Activated CD8-positive, alpha-beta T cell treated with anti-CD3 and anti-CD28 coated beads, Interleukin-2, amount 10 ng/mL, durations not matched to agents 7 days and 5 days (primary cell): ENCODE data around the gene SPEF1. TPM values are rescaled to one million over a fixed set of nuclear protein-coding genes. Genes with fewer than 3 reads are reported as not detected.
"Not testable (repeated sequence)": the region's sequence is repeated elsewhere in the genome, so short reads cannot be mapped to it uniquely, and the experiment has no call there.

ENCODE experiments used
- ATAC-seq: fragments of 150-1000 bp; cut with Tn5 transposase; one replicate; pipeline ENCODE4 v1.10.0; 2021; ENCODE audit warnings: moderate library complexity
- CTCF ChIA-PET: fragments of 350-600 bp; sonication (Branson Sonifier 250); formaldehyde crosslinking; loops from one replicate; lab custom pipeline; 2021; ENCODE audit warnings: antibody characterized with exemption; lab: Charles Lee
- POLR2A ChIA-PET: fragments of 350-600 bp; sonication (Branson Sonifier 250); formaldehyde crosslinking; loops from one replicate; lab custom pipeline; 2021; ENCODE audit warnings: antibody characterized with exemption; lab: Charles Lee
- DNase-seq: peaks from one replicate; pipeline ENCODE4 v3.0.0-alpha.2; 2020
- H3K27ac Mint-ChIP-seq: one replicate; pipeline ENCODE4 v1.8.0; 2021; ENCODE audit warnings: mild to moderate bottlenecking, mixed read lengths
- H3K27me3 Mint-ChIP-seq: one replicate; pipeline ENCODE4 v1.8.0; 2021; ENCODE audit warnings: low read depth, mixed read lengths
- H3K36me3 Mint-ChIP-seq: one replicate; pipeline ENCODE4 v1.8.0; 2021; ENCODE audit warnings: low read depth, mixed read lengths
- H3K4me1 Mint-ChIP-seq: one replicate; pipeline ENCODE4 v1.8.0; 2021; ENCODE audit warnings: low read depth, mixed read lengths
- H3K4me3 Mint-ChIP-seq: one replicate; pipeline ENCODE4 v1.8.0; 2021; ENCODE audit warnings: mild to moderate bottlenecking, mixed read lengths
- H3K9me3 Mint-ChIP-seq: one replicate; pipeline ENCODE4 v1.8.0; 2022; ENCODE audit warnings: mixed read lengths; ENCODE audit not compliant: insufficient read depth
- total RNA-seq, 2 experiments: library from RNA; stranded (reverse); gene quantifications; one replicate each; pipeline ENCODE4 v1.2.3, GENCODE V29; 2021

Gene SPEF1, protein sequence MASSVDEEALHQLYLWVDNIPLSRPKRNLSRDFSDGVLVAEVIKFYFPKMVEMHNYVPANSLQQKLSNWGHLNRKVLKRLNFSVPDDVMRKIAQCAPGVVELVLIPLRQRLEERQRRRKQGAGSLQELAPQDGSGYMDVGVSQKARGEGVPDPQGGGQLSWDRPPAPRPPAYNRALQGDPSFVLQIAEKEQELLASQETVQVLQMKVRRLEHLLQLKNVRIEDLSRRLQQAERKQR
- total RNA-seq = under 1 TPM; 0.16 TPM

DNA sequence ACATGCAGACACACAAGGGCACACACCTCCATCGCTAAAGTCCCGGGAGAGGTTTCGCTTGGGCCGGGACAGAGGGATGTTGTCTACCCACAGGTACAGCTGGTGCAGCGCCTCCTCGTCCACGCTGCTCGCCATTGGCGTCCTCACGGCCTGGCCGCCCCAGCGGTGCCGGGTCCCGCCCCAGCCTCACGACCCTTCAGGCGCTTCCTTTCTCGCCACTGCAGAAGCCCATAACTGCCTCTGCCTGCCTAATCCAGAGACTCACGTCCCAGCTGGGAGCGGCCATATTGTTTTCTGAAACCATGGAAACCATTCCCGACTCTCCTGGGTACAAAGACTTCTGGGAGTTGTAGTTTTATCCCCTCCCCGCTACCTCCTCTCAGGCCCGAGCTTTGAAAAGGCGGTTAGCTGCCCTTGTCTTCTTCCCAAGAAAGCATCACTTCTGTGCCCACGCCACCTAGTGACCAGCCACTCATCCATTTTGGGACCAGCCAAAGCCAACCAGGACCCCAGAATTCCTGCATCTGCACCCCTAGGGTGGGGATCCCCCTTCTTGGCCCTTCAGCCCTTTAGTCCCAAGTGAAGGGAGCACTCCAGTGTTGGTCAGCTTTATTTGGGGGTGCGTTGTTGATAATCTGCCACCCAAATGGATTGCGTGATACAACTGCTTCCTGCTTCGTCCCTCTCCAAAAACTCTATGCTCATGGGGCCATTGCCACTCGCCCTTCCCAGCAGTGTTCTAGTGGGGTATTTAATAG, at the start of gene SPEF1:
TSS of gene SPEF1 (minus strand) at position 296 of the 758 bp plus-strand sequence. CDS start at position 135, 161 bp downstream.
- Mint-ChIP-seq H3K4me1 (peaks cover 50% of the 10 kb centered on the region), H3K9me3 (no peaks in the 10 kb centered on the region), H3K27me3 (peaks cover 23% of the 10 kb centered on the region), H3K27ac (no peak within 1 kb of the TSS), H3K4me3 (no peak within 1 kb of the TSS), H3K36me3 (peaks cover 22% of the 10 kb centered on the region)
- DNase-seq = peak; percentile 61
- POLR2A ChIA-PET = interaction anchor here (1.2 kb wide), 1 partner anchor 14 kb away, joined by 8 read pairs; the partner anchor contains the start of gene ADISSP
- CTCF ChIA-PET = interaction anchor here (0.9 to 1.8 kb wide), 4 partner anchors 13 to 70 kb away, joined by 3 to 14 read pairs (median 4); partner anchors contain the start of genes ADISSP and AP5S1
- ATAC-seq = peak; percentile 32

DNA sequence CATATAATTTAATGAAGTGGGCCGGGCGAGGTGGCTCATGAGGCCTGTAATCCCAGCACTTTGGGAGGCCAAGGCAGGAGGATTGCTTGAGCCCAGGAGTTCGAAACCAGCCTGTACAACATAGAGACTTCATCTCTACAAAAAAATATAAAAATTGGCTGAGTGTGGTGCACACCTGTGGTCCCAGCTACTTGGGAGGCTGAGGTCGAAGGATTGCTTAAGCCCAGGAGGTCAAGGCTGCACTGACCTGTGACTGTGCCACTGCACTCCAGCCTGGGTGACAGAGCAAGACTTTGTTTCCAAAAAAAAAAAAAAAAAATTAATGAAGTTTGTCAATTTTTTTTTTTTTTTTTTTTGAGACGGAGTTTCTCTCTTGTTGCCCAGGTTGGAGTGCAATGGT, 48.6 kb upstream of the SPEF1 start:
- ATAC-seq, H3K9me3 Mint-ChIP-seq, H3K4me3 Mint-ChIP-seq, H3K27ac Mint-ChIP-seq, H3K27me3 Mint-ChIP-seq, H3K4me1 Mint-ChIP-seq, POLR2A ChIA-PET, DNase-seq: not testable (repeated sequence)
- H3K36me3 Mint-ChIP-seq = peaks cover 18% of the 10 kb centered on the region
- CTCF ChIA-PET = interaction anchor here (1.5 kb wide), 1 partner anchor 9 kb away, joined by 6 read pairs; the partner anchor contains the start of gene AP5S1

DNA sequence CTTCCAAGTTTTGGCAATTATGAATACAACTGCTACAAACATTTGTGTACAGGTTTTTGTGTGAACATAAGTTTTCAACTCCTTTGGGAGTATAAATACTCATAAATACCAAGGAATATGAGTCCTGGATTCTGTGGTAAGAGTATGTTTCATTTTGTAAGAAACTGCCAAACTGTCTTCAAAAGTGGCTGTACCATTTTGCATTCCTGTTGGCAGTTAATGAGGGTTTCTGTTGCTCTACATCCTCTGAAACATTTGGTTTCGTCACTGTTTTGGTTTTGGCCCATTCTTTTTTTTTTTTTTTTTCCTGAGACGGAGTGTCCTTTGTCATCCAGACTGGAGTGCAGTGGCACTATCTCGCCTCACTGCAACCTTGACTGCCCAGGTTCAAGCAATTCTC, 47.5 kb upstream of the SPEF1 start:
- no peaks in the 10 kb centered on the region for H3K9me3 Mint-ChIP-seq
- CTCF ChIA-PET = interaction anchor here (1.0 kb wide), 1 partner anchor 41 kb away, joined by 3 read pairs; no protein-coding TSS in a partner anchor
- POLR2A ChIA-PET = no interaction called here

DNA sequence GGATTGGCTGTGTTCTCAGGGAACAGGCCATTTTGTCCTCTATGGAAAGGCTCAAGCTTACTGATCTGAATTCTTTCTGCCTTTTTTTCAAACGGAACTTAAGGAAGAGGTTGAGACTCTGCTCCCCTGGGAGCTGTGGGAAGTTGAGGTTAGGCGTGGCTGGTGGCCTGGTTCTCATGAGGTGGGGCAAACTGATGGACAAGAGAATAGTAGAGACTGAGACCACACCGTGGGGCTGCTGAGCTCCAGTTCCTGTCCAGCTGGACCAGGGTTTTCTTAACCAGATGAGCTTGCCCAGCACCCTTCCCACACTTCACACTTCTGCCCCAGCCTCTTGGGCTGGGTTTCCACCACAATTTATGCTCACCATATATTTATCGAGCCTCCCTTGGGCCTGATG, 45.2 kb upstream of the SPEF1 start:
- no peak for ATAC-seq
- H3K4me1 Mint-ChIP-seq = peaks cover 14% of the 10 kb centered on the region
- no peaks in the 10 kb centered on the region for H3K27me3 Mint-ChIP-seq
- no peaks in the 10 kb centered on the region for H3K9me3 Mint-ChIP-seq
- no peak overlapping the region for H3K4me3 Mint-ChIP-seq
- POLR2A ChIA-PET = no interaction called here
- H3K27ac Mint-ChIP-seq = no peak overlapping the region
- peaks cover 29% of the 10 kb centered on the region for H3K36me3 Mint-ChIP-seq
- CTCF ChIA-PET = interaction anchor here (1.0 to 1.1 kb wide), 2 partner anchors 8 to 39 kb away, joined by 3 read pairs; no protein-coding TSS in a partner anchor
- DNase-seq = no peak

More for the DNA sequence above, 47.5 kb upstream of the SPEF1 start:
- Mint-ChIP-seq H3K27me3 (no peaks in the 10 kb centered on the region), H3K36me3 (peaks cover 21% of the 10 kb centered on the region), H3K4me3 (no peak overlapping the region), H3K4me1 (peaks cover 6% of the 10 kb centered on the region), H3K27ac (no peak overlapping the region)
- ATAC-seq = no peak
- DNase-seq = no peak

DNA sequence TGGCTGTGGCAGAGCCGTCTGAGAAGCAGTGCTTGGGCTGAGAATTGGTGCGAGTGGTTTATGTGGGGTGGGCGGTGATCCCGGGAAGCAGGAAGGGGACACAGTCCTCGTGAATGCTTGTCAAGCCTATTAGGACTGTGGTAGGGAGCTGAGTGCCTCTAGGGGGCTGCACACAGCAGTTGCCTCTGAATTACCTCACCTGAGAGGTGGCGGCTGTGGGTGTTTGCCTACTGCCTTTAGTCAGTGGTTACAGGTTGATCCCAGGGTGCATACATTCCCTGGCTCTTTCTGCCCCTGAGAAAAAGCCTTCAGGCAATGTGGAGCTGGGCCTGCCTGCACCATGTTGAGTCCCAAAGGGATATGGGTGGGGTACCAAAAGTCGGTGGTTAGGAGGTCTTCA, 44.3 kb upstream of the SPEF1 start:
- no peak overlapping the region for H3K4me3 Mint-ChIP-seq
- H3K9me3 Mint-ChIP-seq = no peaks in the 10 kb centered on the region
- DNase-seq (no peak), ATAC-seq (no peak)
- ChIA-PET POLR2A (no interaction called here), CTCF (no interaction called here)
- peaks cover 32% of the 10 kb centered on the region for H3K36me3 Mint-ChIP-seq
- peaks cover 20% of the 10 kb centered on the region for H3K4me1 Mint-ChIP-seq
- H3K27me3 Mint-ChIP-seq = no peaks in the 10 kb centered on the region
- peak overlapping the region; percentile 11 for H3K27ac Mint-ChIP-seq

DNA sequence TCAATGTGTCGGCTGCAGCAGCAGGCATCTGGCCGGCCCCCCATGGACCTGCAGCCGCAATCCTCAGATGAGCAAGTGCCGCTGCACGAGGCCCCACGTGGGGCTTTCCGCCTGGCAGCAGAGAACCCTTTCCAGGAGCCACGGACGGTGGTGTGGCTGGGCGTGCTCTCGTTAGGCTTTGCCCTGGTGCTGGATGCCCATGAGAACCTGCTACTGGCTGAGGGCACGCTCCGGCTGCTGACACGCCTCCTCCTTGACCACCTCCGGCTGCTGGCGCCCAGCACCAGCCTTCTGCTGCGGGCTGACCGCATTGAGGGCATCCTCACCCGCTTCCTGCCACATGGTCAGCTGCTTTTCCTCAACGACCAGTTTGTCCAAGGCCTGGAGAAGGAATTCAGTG, 42.6 kb upstream of the SPEF1 start:
- Mint-ChIP-seq H3K27me3 (no peaks in the 10 kb centered on the region), H3K4me3 (no peak overlapping the region), H3K36me3 (peaks cover 27% of the 10 kb centered on the region), H3K4me1 (peaks cover 31% of the 10 kb centered on the region), H3K27ac (no peak overlapping the region), H3K9me3 (no peaks in the 10 kb centered on the region)
- ChIA-PET POLR2A (interaction anchor here (0.6 kb wide), 1 partner anchor 56 kb away, joined by 3 read pairs; the partner anchor contains the start of gene ADISSP), CTCF (interaction anchor here (1.3 kb wide), 1 partner anchor 55 kb away, joined by 3 read pairs; no protein-coding TSS in a partner anchor)
- ATAC-seq (no peak), DNase-seq (no peak)

DNA sequence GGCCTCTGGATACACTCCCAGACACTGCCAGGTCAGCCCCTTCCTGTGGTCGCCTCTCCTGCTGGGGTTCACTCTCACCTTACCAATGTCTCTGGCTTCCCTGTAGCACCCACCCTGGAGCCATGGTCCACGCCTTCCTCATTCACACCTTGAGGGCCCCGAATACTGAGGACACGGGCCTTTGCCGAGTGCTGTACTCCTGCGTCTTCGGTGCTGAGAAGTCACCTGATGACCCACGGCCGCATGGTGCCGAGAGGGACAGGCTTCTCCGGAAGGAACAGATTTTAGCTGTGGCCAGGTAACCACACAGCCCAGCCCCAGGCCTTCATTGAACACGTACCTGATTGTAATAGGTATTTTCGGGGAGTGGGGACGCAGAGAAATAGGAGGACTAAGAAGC, 40.7 kb upstream of the SPEF1 start:
- Mint-ChIP-seq H3K4me1 (peaks cover 48% of the 10 kb centered on the region), H3K27ac (peak overlapping the region; percentile 95), H3K27me3 (no peaks in the 10 kb centered on the region), H3K9me3 (no peaks in the 10 kb centered on the region), H3K36me3 (peaks cover 26% of the 10 kb centered on the region), H3K4me3 (peak overlapping the region; percentile 89)
- DNase-seq (no peak), ATAC-seq (no peak)
- ChIA-PET POLR2A (interaction anchor here (0.6 to 7.3 kb wide), 4 partner anchors 26 to 92 kb away, joined by 3 to 44 read pairs (median 28); partner anchors contain the start of genes ADISSP, CDC25B and CENPB), CTCF (interaction anchor here (4.0 to 7.7 kb wide), 2 partner anchors 34 kb away, joined by 27 to 126 read pairs; partner anchors contain the start of gene CENPB)

DNA sequence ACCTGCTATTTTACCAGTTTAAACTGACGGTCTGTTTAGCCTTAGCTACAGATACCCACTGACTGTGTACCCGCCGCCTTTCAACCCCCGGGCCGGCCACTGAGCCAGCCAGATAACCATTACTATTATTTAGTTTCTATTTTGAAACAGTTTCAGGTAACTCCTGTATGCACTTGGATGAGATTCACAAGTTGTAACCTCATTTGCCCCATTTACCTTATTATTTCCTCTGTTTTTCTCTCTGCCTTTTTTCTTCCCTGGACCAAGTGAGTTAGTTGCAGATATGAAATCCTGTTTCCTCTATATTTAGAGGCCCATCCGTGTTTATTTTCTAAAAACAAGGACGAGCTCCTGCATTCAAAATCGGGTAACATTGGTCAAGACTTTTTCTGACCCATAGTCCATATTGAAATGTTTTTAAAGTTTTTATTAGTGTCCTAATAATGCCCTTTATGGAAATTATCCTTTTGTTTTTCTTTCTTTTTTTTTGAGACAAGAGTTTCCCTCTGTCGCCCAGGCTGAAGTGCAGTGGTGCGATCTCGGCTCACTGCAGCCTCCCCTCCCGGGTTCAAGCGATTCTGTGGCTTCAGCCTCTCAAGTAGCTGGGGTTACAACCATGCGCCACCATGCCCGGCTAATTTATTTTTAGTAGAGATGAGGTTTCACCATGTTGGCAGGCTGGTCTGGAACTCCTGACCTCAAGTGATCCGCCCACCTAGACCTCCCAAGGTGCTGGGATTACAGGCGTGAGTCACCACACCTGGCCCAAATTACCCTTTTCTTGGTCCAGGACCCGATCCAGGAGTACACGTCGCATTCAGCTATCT, 39.9 kb upstream of the SPEF1 start:
- ChIA-PET CTCF (interaction anchor here (0.7 to 7.7 kb wide), 23 partner anchors 9 to 660 kb away, joined by 3 to 126 read pairs (median 5); partner anchors contain the start of genes ADISSP, CDC25B, CENPB and SPEF1), POLR2A (interaction anchor here (0.6 to 7.3 kb wide), 9 partner anchors 9 to 612 kb away, joined by 3 to 44 read pairs (median 4); partner anchors contain the start of genes ADISSP, CDC25B, CENPB and ITPA)
- ATAC-seq = no peak
- no peaks in the 10 kb centered on the region for H3K9me3 Mint-ChIP-seq
- peaks cover 21% of the 10 kb centered on the region for H3K36me3 Mint-ChIP-seq
- peak overlapping the region; percentile 95 for H3K27ac Mint-ChIP-seq
- peaks cover 54% of the 10 kb centered on the region for H3K4me1 Mint-ChIP-seq
- no peak for DNase-seq
- H3K27me3 Mint-ChIP-seq = no peaks in the 10 kb centered on the region
- H3K4me3 Mint-ChIP-seq = peak overlapping the region; percentile 89

DNA sequence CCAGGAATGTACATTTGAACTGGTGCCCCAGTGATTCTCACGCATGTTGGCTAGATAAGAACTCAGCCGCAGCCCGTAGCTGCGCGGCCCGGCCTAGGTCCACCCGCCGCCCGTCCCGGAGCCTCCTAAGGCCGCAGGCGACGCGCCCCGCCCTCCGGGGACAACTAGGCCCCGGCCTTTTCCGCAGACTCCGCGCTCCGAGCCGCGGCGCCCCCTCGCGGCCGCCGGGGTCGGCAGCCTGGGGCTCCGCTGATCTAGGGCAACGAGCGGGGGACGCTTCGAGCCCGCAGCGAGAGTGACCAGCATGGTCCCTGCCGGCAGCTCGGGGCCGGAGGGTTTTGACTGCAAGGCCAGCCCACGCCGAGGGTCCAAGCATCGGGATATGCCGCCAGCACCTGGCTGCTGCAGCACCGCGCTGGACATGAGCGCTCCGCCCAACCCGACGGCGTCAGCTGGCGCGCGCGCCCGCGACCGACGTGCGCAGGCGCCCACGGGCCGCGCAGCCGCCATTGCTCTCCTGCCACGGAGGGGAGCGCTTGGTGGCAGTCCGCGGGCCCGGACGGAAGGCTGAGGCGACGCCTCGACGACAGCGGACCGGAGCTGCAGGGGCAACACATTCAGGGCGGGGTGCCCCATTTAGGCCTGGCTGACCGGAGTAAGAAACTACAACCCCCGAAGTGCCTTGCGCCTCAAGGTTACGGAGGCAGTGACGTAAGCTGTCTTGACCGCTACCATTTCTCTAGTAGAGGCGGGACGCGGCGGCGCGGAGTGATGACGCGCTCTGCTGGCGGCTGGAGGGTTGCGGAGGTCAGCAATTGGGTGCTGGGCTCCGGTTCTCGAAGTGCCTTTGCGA, 39.0 kb upstream of the SPEF1 start, which contains the start of gene AP5S1:
TSS of gene AP5S1 (plus strand) at position 500 of the 853 bp plus-strand sequence. CDS start 1,571 bp downstream, outside the sequence.
- H3K36me3 Mint-ChIP-seq = peaks cover 17% of the 10 kb centered on the region
- peak; percentile 96 for DNase-seq
- no peaks in the 10 kb centered on the region for H3K9me3 Mint-ChIP-seq
- peak within 1 kb of the TSS; percentile 95 for H3K27ac Mint-ChIP-seq
- ChIA-PET POLR2A (interaction anchor here (0.6 to 7.3 kb wide), 9 partner anchors 8 to 611 kb away, joined by 3 to 44 read pairs (median 4); partner anchors contain the start of genes ADISSP, CDC25B, CENPB and ITPA), CTCF (interaction anchor here (0.6 to 7.7 kb wide), 23 partner anchors 9 to 676 kb away, joined by 3 to 126 read pairs (median 5); partner anchors contain the start of genes ADISSP, CDC25B, CENPB and SPEF1)
- H3K4me1 Mint-ChIP-seq = peaks cover 59% of the 10 kb centered on the region
- H3K27me3 Mint-ChIP-seq = no peaks in the 10 kb centered on the region
- peak; percentile 87 for ATAC-seq
- peak within 1 kb of the TSS; percentile 89 for H3K4me3 Mint-ChIP-seq
